A673 (cell line): ENCODE measurements around the gene TSPAN5. TPM values are rescaled to one million over a fixed set of nuclear protein-coding genes. Genes with fewer than 3 reads are reported as not detected.

Experiments
- BruUV-seq: library from RNA; stranded (reverse); fragments of 400-500 nt; replicated peaks from 2 replicates; lab custom pipeline; 2021; lab: Mats Ljungman, UMichigan
- CTCF ChIA-PET: fragments of 300-600 bp; sonication (Branson Sonifier 250); formaldehyde crosslinking; loops from one replicate; lab custom pipeline; 2022; ENCODE audit warnings: antibody characterized with exemption; lab: Charles Lee
- POLR2A ChIA-PET: fragments of 300-600 bp; sonication (Branson Sonifier 250); formaldehyde crosslinking; loops from one replicate; lab custom pipeline; 2022; ENCODE audit warnings: antibody characterized with exemption; ENCODE audit not compliant: low non-redundant PET; lab: Charles Lee
- DNase-seq: peaks from one replicate; pipeline ENCODE4 v3.0.0-alpha.2; 2015; ENCODE audit warnings: low spot score
- H3K27ac ChIP-seq: fragments of 200-600 bp; sonication (generic); 2 replicates; pipeline ENCODE4 v1.5.1; 2016; ENCODE audit warnings: mixed run types, low read depth, mild to moderate bottlenecking, mixed read lengths, antibody characterized with exemption, low read length; ENCODE audit not compliant: poor library complexity, severe bottlenecking
- H3K27me3 ChIP-seq: fragments of 200-600 bp; sonication (generic); replicated peaks from 2 replicates; pipeline ENCODE4 v1.6.1; 2017; ENCODE audit warnings: mixed run types, low read depth, mild to moderate bottlenecking, mixed read lengths, antibody characterized with exemption, low read length; ENCODE audit not compliant: insufficient read depth, poor library complexity
- H3K36me3 ChIP-seq: fragments of 200-600 bp; sonication (generic); 2 replicates; pipeline ENCODE4 v1.6.1; 2016; ENCODE audit warnings: mixed run types, mild to moderate bottlenecking, mixed read lengths, antibody characterized with exemption, low read length; ENCODE audit not compliant: insufficient read depth, poor library complexity, severe bottlenecking
- H3K4me1 ChIP-seq: fragments of 200-600 bp; sonication (generic); 2 replicates; pipeline ENCODE4 v1.6.1; 2017; ENCODE audit warnings: mixed run types, mild to moderate bottlenecking, mixed read lengths, antibody characterized with exemption, low read length; ENCODE audit not compliant: insufficient read depth, poor library complexity, severe bottlenecking
- H3K4me3 ChIP-seq: fragments of 200-600 bp; sonication (generic); 2 replicates; pipeline ENCODE4 v1.5.1; 2016; ENCODE audit warnings: low read depth, mixed run types, mild to moderate bottlenecking, mixed read lengths, low read length; ENCODE audit not compliant: poor library complexity, severe bottlenecking
- H3K9me3 ChIP-seq: fragments of 200-600 bp; sonication (generic); 2 replicates; pipeline ENCODE4 v1.6.1; 2016; ENCODE audit warnings: mixed run types, low read depth, mild to moderate bottlenecking, mixed read lengths, antibody characterized with exemption, low read length; ENCODE audit not compliant: poor library complexity, severe bottlenecking
- EZH2 ChIP-seq: fragments of 200-600 bp; sonication (generic); IDR thresholded peaks from 2 replicates; pipeline ENCODE4 v1.6.1; 2017; ENCODE audit warnings: borderline replicate concordance, low read depth, mild to moderate bottlenecking, mixed read lengths, antibody characterized with exemption, low read length; ENCODE audit not compliant: poor library complexity, severe bottlenecking
- intact Hi-C: fragments of 100-400 bp; cut with micrococcal nuclease; formaldehyde crosslinking; loops from one replicate; pipeline ENCODE4 v1.10.0; 2022; ENCODE audit not compliant: unreplicated experiment
- total RNA-seq: library from RNA; stranded (reverse); gene quantifications from 2 replicates; pipeline ENCODE4 v1.2.3, GENCODE V29; 2021
- TF ChIP-seq, protein P1 (sequence below): fragments of 300-800, 200-600 bp; sonication (generic); conservative IDR thresholded peaks from 2 replicates; pipeline ENCODE4 v1.5.1; 2017; ENCODE audit warnings: low read depth, mild to moderate bottlenecking, antibody characterized with exemption, low read length, moderate library complexity, mixed read lengths

Gene TSPAN5
- total RNA-seq, 1 experiment from 2014 or later, result 15.2 TPM

DNA sequence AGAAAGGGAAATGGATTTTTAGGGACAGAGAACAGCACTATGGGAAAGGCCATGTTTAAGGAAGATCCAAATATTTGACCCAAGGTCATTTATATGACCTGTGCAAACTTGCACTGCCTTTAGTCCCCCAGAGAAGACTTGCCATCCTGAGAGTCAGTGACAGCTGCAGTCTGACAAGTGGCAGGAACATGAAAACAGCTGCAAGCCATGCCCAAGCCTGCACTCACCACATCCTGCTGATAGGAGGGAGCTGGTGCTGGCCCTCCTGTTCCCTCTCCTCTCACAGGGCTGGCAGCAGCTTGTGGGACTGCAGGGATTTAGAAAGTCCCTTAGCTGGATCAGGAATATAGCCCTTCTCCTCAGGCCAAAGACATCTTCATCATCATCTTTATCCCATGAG lies 209.5 kb downstream of the TSPAN5 start:
- Histone ChIP-seq H3K9me3 (no peaks in the 10 kb centered on the region), H3K27ac (no peak overlapping the region), H3K4me1 (no peaks in the 10 kb centered on the region), H3K36me3 (no peaks in the 10 kb centered on the region), H3K27me3 (no peaks in the 10 kb centered on the region), H3K4me3 (no peak overlapping the region)
- no peak for DNase-seq
- POLR2A ChIA-PET, result no interaction called here
- intact Hi-C loops, result no loop called here
- CTCF ChIA-PET, result no interaction called here
- BruUV-seq, result no TSS peak
- TF ChIP-seq, protein P1, sequence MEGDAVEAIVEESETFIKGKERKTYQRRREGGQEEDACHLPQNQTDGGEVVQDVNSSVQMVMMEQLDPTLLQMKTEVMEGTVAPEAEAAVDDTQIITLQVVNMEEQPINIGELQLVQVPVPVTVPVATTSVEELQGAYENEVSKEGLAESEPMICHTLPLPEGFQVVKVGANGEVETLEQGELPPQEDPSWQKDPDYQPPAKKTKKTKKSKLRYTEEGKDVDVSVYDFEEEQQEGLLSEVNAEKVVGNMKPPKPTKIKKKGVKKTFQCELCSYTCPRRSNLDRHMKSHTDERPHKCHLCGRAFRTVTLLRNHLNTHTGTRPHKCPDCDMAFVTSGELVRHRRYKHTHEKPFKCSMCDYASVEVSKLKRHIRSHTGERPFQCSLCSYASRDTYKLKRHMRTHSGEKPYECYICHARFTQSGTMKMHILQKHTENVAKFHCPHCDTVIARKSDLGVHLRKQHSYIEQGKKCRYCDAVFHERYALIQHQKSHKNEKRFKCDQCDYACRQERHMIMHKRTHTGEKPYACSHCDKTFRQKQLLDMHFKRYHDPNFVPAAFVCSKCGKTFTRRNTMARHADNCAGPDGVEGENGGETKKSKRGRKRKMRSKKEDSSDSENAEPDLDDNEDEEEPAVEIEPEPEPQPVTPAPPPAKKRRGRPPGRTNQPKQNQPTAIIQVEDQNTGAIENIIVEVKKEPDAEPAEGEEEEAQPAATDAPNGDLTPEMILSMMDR, result no peak
- no peak for TF ChIP-seq EZH2

GRCh38 chr4:98447648-98448047 lies 210.8 kb downstream of the TSPAN5 start:
- ChIA-PET POLR2A (no interaction called here), CTCF (no interaction called here)
- no peak overlapping the region for H3K4me3 ChIP-seq
- H3K4me1 ChIP-seq, result no peaks in the 10 kb centered on the region
- H3K9me3 ChIP-seq, result no peaks in the 10 kb centered on the region
- BruUV-seq, result no TSS peak
- DNase-seq, result no peak
- H3K27ac ChIP-seq, result no peak overlapping the region
- no peaks in the 10 kb centered on the region for H3K27me3 ChIP-seq
- H3K36me3 ChIP-seq, result no peaks in the 10 kb centered on the region
- intact Hi-C loops, result no loop called here
- TF ChIP-seq EZH2, result no peak
- TF ChIP-seq, protein P1, result 0 out of 2 replicates have a peak, but pooled peaks have one; percentile 29

- no TSS peak for BruUV-seq
- Histone ChIP-seq H3K4me3 (no peak overlapping the region), H3K9me3 (no peaks in the 10 kb centered on the region), H3K27ac (no peak overlapping the region), H3K36me3 (no peaks in the 10 kb centered on the region), H3K4me1 (no peaks in the 10 kb centered on the region), H3K27me3 (no peaks in the 10 kb centered on the region)
- CTCF ChIA-PET, result no interaction called here
- POLR2A ChIA-PET, result no interaction called here
- TF ChIP-seq, protein P1, result no peak
- TF ChIP-seq EZH2, result no peak
- intact Hi-C loops, result no loop called here
- no peak for DNase-seq
These were observed 211.7 kb downstream of the TSPAN5 start for GRCh38 chr4:98446499-98447375.
